Amniotic epithelial cell (primary cell): ENCODE data around the gene PRELID1.

Experiments used
- DNase-seq: peaks from one replicate; pipeline ENCODE4 v3.0.0-alpha.2; 2010; ENCODE audit warnings: low read depth

Gene PRELID1

DNA sequence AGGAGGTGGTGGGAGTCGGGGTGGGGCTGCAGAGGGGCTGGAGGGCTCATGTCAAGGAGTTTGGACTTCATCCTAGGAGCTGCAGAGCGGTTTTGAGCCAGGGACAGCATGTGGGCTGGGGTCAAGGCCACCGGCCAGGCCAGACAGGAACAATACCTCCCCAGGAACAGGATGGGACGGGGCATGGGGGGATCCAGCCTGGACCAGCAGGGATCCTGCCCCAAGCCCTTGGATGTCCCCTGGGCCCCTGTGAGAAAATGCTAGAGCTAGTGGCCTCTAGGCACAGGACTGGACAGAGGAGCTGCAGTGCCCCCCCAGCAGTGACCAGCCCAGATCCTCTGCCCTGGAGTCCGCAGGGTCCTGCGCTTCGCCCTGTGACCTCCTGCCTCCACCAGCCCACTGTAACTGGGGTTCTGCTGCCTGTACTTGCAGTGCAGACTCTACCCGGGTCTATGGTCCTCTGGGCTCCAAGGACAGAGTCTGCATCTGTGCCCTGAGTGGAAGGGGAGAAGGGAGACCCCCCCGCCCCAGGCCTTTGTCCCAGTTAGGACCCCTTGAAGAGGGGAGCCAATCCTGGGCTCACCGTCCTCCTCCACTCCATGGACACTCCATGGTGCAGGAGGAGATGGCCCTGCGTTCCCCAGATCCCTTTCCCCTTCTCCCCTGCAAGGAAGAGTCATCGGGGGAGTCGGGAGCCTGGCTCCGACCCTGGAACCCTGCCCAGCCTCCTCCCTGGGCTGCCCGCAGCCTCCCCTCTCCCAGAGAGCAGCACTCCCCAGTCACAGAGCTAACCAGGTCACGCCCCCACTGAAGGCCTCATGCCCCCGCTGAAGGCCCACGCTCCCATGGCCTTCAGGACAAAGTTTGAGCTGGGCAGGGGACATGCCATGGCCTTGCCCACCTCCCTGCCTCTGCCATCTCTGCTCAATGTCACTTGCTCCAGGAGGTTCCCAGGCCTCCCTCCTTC is 11.1 kb downstream of the PRELID1 start:
- no peak for DNase-seq

DNA sequence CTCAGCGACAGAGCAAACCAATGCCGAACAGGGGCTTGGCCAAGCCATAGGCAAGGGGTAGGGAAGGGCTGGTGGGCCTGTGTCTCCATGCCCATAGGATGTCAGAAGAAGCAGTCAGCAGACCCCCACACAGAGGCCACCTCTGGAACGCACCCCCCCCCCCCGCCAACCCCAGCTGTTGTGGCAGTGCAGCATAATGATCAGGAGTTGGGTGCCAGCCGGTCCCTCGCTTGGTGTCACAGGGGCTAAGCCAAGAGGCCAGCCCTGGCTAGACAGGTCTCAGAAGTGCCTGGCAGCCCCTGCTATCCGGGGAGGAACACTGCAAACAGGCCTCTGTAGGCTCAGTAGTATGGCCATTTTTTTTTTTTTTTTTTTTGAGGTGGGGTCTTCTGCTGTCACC is 11.8 kb downstream of the PRELID1 start:
- no peak for DNase-seq

GRCh38 chr5:177316005-177316404 is 12.4 kb downstream of the PRELID1 start:
- no peak for DNase-seq

GRCh38 chr5:177317959-177318377 is 14.4 kb downstream of the PRELID1 start:
- peak; percentile 74 for DNase-seq

- DNase-seq: no peak
Observed at GRCh38 chr5:177319913-177320588, 16.5 kb downstream of the PRELID1 start.

- no peak for DNase-seq
Observed at GRCh38 chr5:177320879-177321278, 17.3 kb downstream of the PRELID1 start.

- DNase-seq: no peak
Observed at GRCh38 chr5:177325868-177326381, 22.3 kb downstream of the PRELID1 start.

DNA sequence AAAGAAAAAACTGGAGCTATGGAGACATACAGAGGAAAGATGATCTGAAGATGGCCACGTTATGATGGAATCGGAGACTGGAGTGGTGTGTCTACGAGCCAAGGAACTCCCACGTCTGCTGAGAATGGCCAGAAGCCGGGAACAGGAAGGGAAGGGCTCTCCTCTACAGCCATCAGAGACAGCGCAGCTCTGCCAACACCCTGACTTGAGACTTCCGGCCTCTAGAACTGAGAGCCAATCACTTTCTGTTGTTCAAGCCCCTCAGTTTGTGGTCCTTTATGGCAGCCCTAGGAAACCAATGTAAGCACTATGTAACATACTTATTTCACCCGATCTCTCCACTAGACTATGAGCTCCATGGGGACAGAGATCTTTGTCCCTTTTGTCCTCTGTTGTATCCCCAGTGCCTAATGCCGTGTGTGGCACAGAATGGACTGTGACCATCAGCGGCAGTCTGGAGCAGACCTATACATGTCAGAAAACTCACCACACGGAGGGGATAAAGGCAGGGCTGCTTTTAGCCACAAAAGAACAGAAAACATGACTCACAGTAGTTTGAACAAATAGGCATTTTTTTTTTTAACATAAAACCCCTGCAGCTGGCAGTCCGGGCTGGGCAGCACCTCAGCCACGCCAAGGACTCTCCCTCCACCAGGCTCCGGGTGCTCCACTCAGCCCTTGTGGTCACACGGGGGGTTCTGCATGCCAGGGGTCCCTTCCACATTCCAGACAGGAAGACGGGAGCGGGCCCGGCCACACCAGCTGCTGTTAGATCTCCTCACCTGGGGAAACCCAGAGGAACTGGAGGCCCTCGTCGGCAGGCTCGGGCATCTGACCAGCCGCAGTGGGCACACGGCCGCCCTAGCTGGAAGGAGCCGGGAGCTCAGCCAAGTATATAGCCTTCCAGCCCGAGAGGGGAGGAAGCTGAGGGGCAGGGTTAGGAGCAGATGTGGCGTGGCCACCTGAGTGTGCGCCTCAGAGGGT is 24.2 kb downstream of the PRELID1 start:
- peak; percentile 50 for DNase-seq

GRCh38 chr5:177328545-177329231 is 25.1 kb downstream of the PRELID1 start:
- DNase-seq: no peak

DNA sequence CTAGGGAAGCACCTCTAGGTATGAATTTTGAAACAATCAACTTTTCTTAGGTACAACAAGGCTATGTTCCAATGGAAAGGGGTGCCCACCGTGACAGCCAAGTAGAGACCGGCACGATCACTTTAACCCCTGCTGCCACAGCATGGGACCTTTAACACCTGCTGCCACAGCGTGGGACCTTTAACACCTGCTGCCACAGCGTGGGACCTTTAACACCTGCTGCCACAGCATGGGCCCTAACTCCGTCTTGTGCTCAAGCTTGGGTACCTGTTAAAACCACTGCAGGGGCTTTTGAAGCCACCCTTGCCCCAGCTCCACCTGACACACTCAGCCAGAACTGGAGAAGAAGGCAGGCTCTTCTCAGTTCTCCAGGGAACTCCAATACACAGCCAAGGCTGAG is 26.3 kb downstream of the PRELID1 start:
- DNase-seq: no peak

- no peak for DNase-seq
Observed at GRCh38 chr5:177330991-177331842, 27.6 kb downstream of the PRELID1 start.

DNA sequence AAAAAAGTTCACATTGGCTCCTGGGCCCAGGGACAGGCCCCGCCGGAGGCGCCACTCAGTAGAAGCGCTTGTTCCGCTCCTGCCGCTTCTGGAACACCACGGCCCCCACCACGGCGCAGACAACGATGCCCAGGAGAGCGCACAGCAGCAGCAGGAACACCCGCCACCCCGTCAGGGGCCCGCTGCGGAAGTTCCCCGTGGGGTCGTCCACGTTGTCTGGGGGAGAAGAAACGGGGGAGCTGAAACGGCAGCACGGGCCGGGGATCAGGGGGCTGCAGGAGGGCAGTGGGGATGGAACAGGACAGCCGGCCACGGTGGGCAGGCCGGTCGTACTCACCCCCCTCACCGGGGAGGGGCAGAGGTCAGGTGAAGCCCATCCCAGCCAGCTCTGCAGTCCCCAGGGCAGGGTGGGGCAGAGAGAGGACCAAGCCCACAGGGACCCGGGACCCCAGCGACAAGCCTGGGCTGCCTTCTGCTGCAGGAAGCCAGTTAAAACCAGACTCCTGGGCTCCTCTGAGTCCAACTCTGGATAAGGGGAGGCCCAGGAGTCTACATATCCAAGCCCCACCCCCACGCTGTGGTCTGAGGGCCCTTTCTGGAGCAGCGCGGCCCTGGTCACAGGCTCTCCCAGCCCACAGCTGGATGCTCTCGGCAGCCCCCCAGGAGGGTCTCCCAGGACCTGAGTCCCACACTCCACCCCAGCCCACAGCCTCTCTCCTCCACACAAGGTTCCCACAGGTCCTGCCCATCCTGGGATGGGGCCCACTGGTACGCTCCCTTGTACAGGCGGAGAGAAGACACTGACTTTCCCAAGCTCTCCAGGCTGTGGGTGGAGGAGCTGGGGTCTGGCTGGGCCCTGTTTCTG is 28.7 kb downstream of the PRELID1 start:
- no peak for DNase-seq

GRCh38 chr5:177332896-177333260 is 29.3 kb downstream of the PRELID1 start:
- no peak for DNase-seq

GRCh38 chr5:177333420-177334154 is 30.0 kb downstream of the PRELID1 start:
- no peak for DNase-seq

DNA sequence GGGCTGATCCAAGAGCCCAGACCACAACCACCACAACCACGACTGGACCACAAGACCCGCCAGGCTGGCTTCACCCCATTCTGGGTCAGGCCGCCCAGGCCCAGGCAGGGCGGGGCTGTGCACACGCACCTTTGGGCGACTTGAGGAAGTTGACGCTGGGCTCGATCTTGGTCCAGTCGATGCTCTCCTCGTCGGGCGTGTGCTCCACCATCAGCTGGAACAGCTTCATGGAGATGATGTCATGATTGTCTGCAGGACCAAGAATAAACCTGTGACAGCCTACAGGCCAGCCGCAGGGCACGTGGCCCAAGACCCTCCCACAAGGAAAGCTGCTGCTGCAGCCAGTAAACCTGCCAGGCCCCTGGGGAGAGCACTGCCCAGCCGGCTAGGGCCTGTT is 30.6 kb downstream of the PRELID1 start:
- no peak for DNase-seq

DNA sequence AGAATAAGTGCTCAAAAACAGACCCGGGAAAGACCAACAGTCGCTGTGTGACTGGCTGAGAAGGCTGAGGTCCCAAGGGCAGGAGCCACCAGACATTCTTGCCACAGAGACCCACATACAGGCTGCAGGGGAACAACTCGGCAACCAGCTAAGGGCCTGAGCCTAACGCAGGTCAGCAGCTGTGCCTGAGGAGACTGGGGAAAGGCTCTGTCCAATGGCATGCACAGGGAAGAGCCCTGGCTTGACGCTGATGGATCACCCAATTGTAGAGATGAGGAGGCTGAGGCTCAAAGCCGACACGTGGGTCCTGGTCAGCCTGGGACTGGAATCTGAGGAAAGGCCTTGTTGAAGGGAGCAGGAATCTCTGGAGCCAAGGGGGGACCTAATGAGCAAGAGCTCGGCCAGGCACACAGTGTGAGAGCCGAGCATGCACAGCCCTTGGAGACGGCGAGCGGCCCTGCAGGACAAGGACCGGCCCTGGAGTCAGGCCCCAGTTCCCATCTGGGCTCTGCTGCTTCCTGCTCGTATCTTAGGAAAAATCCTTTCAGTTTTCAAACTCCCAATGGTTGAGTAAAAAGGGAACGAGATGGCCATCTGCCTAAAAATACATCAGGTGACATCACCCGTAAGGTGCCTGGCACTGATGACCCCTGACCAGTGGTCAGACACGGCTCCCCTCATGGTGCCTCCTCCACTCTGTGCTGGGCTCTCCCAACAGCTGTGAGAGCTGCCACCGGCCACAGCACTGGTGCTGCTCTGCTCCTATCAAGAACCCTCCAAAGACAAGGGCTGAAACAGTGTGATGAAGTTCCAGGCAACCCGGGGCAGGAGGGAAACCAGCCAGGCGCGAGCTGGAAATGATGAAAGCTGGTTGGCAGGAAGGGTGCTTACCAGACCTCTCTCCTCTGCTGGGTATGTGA is 31.4 kb downstream of the PRELID1 start:
- no peak for DNase-seq

DNA sequence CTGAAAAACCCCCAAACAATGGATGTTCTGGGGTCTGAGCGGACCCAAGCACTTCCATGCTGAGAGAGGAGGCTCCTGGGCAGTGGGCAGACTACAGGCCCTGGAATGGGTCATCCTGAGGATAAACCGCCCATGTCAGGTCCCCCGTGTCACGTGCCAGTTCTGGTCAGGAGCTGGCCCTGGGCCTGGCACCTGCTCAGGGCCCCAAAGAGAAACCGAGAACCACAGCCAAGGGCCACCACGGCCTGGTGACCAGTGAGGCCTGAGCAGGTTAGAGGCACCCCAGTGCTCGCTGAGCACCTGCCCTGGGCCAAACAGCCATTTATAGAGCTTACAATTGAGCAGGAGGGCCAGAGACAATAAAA is 32.1 kb downstream of the PRELID1 start:
- DNase-seq: no peak

DNA sequence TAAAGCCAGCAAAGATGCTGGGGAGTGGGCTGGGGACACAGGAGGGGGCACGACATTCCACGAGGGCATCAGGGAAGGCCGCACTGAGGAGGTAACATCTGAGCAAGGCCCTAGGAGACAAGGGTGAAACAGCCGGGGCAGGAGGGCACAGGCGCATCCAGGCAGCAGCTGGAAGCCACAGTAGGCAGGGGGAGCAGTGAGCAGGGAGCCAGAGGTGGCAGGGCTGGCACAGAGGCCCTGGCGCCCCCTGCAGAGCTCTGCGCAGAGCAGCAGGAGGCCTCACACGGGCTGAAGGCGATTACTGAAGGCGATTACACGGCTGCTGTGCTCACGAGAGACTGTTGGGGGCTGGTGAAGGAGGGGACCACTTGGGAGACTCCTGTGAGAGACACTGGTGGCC is 32.5 kb downstream of the PRELID1 start:
- DNase-seq: no peak
